Umbilical cord (tissue), 2 donors: ENCODE results near the gene EEF2. TPM values are rescaled to one million over a fixed set of nuclear protein-coding genes. Genes with fewer than 3 reads are reported as not detected.

ENCODE experiments used
- DNase-seq: peaks from one replicate; pipeline ENCODE4 v3.0.0-alpha.2; 2015; ENCODE audit warnings: low spot score
- total RNA-seq: library from RNA; depleted of rRNA; stranded (reverse); fragments of >200 nt; gene quantifications from one replicate; pipeline ENCODE4 v1.2.3, GENCODE V29; 2014; ENCODE audit warnings: low replicate concordance; ENCODE audit not compliant: insufficient read depth

Gene EEF2
- 2,474 TPM for total RNA-seq

GRCh38 chr19:3984908-3985642, at the start of gene EEF2:
EEF2 (minus strand) TSS chr19:3985463; CDS start chr19:3985380, 83 bp downstream.
- DNase-seq: peak; percentile 89

GRCh38 chr19:4034048-4035017, 49.1 kb upstream of the EEF2 start:
- no peak for DNase-seq

- no peak for DNase-seq
Measured at GRCh38 chr19:4033028-4033956, 48.0 kb upstream of the EEF2 start.

- no peak for DNase-seq
Measured at GRCh38 chr19:4032436-4032835, 47.2 kb upstream of the EEF2 start.

- no peak for DNase-seq
Measured at GRCh38 chr19:4031420-4031819, 46.2 kb upstream of the EEF2 start.

- DNase-seq: no peak
Measured at GRCh38 chr19:4030981-4031380, 45.7 kb upstream of the EEF2 start.

- DNase-seq: no peak
Measured at GRCh38 chr19:4030552-4030951, 45.3 kb upstream of the EEF2 start.

GRCh38 chr19:4029247-4029614, 44.0 kb upstream of the EEF2 start:
- no peak for DNase-seq

- no peak for DNase-seq
Measured at GRCh38 chr19:4028334-4029246, 43.3 kb upstream of the EEF2 start.

GRCh38 chr19:4027146-4027545, 41.9 kb upstream of the EEF2 start:
- DNase-seq: no peak

GRCh38 chr19:4025317-4025716, 40.1 kb upstream of the EEF2 start:
- DNase-seq: no peak

GRCh38 chr19:4023600-4024398, 38.5 kb upstream of the EEF2 start:
- DNase-seq: no peak

- DNase-seq: no peak
Measured at GRCh38 chr19:4019578-4019977, 34.3 kb upstream of the EEF2 start.

- no peak for DNase-seq
Measured at GRCh38 chr19:4018775-4019504, 33.7 kb upstream of the EEF2 start.

GRCh38 chr19:4018140-4018613, 32.9 kb upstream of the EEF2 start:
- DNase-seq: no peak

- DNase-seq: no peak
Measured at GRCh38 chr19:4016903-4017638, 31.8 kb upstream of the EEF2 start.

- DNase-seq: no peak
Measured at GRCh38 chr19:4016486-4016885, 31.2 kb upstream of the EEF2 start.
